Measurements from ENCODE around the gene CACNA1C. TPM values are rescaled to one million over a fixed set of nuclear protein-coding genes. Genes with fewer than 3 reads are reported as not detected.
A peak's percentile ranks its signal among the peaks of the same experiment; 100 is the strongest.
"Not testable (repeated sequence)": the region's sequence is repeated elsewhere in the genome, so short reads cannot be mapped to it uniquely, and the experiment has no call there.

The CACNA1C gene
- total RNA-seq, 3 donors from 2014 or later, result 2.6 to 11.8 (median 9.5) TPM

DNA sequence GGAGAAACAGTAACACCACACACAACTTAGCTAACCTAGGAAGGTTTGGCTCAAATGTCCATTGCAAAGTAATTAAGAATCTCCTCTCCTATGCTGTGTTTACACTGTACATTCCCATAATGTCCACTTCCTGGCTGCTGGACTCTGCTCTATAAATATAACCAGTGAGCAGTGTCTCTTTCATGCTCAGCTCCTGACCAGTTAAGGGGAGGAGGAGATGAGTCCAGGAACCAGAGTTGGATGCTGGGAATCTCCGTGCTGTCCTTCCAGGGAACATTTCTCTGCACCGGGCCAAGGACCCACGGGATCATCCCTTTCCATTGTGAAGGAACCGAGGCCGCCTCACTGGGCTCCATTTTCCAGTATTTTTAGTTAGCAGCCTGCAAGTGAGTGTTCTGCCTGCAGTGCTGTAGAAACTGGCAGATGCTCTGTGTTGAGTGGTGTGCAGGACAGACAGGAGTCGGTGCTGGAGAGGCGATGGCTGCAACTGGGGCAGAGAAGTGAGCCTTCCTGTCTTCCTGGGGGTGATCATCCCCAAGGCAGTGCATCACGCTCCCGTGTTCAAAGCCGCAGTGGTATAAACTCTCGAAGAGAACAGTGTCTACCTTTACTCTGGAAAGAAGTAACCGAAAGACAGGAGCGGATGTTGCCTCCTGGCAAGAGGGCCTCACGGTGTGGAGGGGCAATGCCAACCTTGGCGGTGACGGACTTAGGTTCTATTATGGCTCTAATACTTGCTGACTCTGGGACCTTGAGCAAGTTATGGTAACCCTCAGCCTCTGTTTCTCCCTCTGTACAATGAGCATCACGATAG lies 195.5 kb downstream of the CACNA1C start:
- Histone ChIP-seq H3K4me1 (no peaks in the 10 kb centered on the region), H3K36me3 (no peaks in the 10 kb centered on the region), H3K27me3 (no peaks in the 10 kb centered on the region), H3K4me3 (no peak overlapping the region), H3K9me3 (no peaks in the 10 kb centered on the region), H3K27ac (peak overlapping the region in 1 of 2 donors; percentile 25)
- DNase-seq (ENCODE audit: low spot score in 2 of 2), result no peak
- TF ChIP-seq CTCF (IDR thresholded peaks at IDR 0.05) (no peak), POLR2A (IDR thresholded peaks at IDR 0.05) (no peak), POLR2AphosphoS5 (IDR thresholded peaks at IDR 0.05) (no peak)
- intact Hi-C loops (cut with DNase I; ENCODE audit: low total_unique reads), result no loop called here

DNA sequence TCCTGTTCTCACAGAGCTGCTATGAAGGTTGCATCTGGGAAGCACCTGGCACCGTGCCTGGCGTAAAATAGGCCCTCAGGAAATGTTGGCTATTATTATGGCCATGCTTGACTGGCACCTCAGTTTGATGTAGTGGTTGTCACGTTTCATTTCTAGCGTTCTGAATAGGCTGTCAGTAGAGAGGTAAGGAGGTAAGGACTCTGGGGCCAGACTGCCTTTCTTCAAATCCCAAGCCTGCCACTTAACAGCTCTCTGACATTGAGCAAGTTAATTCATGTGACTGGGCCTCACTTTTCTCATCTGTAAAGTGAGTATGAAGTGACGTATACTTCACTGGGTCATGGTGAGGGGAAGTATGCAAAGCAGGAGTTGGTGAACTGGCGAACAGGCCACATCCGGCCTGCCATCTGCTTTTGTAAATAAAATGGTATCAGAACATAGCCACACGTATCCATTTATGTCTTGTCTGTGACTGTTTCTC lies 196.2 kb downstream of the CACNA1C start:
- no peaks in the 10 kb centered on the region for H3K4me1 ChIP-seq
- no peak overlapping the region for H3K4me3 ChIP-seq
- peak overlapping the region in 1 of 2 donors; percentile 25 for H3K27ac ChIP-seq
- no peaks in the 10 kb centered on the region for H3K27me3 ChIP-seq
- DNase-seq (ENCODE audit: low spot score in 2 of 2), result no peak
- TF ChIP-seq POLR2AphosphoS5 (IDR thresholded peaks at IDR 0.05), result no peak
- no peak for TF ChIP-seq CTCF (IDR thresholded peaks at IDR 0.05)
- TF ChIP-seq POLR2A (IDR thresholded peaks at IDR 0.05), result no peak
- no peaks in the 10 kb centered on the region for H3K36me3 ChIP-seq
- no peaks in the 10 kb centered on the region for H3K9me3 ChIP-seq
- intact Hi-C loops (cut with DNase I; ENCODE audit: low total_unique reads), result no loop called here

DNA sequence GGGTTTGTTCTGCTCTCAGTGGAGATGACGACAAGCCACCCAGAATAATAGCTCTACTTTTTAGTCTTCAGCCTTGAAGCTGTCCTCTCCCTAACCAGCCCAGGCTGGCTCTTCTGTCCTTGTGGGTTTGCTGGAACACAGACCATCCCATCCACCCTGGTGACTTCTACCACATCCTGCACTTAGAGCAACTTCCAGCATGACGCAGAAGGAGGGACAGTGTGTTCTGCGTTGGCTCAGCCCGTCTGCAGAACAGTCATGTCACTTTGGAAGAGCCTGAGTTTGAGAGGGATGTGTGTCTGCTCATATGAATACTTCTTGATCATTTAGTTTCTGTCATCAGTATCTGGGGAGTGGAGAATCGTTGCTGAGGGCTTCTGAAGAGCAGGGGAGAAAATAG lies 198.0 kb downstream of the CACNA1C start:
- H3K27ac ChIP-seq, result peak overlapping the region in 1 of 2 donors; percentile 43
- no peak for DNase-seq (ENCODE audit: low spot score in 2 of 2)
- H3K4me3 ChIP-seq, result no peak overlapping the region
- no peaks in the 10 kb centered on the region for H3K27me3 ChIP-seq
- no peak for TF ChIP-seq POLR2A (IDR thresholded peaks at IDR 0.05)
- intact Hi-C loops (cut with DNase I; ENCODE audit: low total_unique reads), result no loop called here
- no peaks in the 10 kb centered on the region for H3K4me1 ChIP-seq
- no peaks in the 10 kb centered on the region for H3K36me3 ChIP-seq
- no peaks in the 10 kb centered on the region for H3K9me3 ChIP-seq

DNA sequence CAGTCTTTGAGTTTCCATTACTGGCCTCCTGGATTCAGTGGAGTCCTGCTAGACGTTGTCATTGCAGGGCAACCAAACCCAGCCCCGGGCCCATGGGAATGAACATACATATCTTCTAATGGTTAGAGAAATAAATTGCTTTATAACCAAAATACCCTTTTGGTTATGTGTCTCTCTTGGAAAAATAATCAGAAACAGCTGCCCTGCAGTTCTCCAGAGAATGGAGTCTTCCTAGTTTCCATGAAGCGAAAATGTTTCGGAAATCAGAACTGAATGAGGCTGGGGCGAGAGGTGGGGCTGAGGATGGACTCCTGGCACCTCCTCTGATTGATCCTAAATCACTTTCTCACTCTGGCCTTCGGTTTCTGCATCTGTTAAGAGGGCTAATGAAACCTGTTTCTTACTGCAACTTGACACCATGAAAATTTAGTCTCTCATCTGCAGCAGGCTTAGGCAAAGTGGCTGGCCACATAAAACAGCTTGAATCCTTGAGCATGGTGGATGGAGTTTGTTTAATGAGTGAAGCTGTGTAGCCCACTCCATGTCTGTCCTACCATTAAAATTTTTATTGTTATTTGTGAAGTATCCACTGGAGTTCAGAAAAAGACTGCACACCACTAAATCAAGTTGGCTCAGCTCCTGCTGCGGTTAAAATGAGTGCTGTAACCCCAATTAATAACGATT lies 198.9 kb downstream of the CACNA1C start:
- Histone ChIP-seq H3K4me3 (no peak overlapping the region), H3K27ac (peak overlapping the region in 1 of 2 donors; percentile 43), H3K4me1 (no peaks in the 10 kb centered on the region), H3K27me3 (no peaks in the 10 kb centered on the region), H3K9me3 (no peaks in the 10 kb centered on the region), H3K36me3 (no peaks in the 10 kb centered on the region)
- TF ChIP-seq POLR2AphosphoS5 (IDR thresholded peaks at IDR 0.05) (no peak), CTCF (IDR thresholded peaks at IDR 0.05) (no peak), POLR2A (IDR thresholded peaks at IDR 0.05) (no peak)
- DNase-seq (ENCODE audit: low spot score in 2 of 2), result no peak
- intact Hi-C loops (cut with DNase I; ENCODE audit: low total_unique reads), result no loop called here

DNA sequence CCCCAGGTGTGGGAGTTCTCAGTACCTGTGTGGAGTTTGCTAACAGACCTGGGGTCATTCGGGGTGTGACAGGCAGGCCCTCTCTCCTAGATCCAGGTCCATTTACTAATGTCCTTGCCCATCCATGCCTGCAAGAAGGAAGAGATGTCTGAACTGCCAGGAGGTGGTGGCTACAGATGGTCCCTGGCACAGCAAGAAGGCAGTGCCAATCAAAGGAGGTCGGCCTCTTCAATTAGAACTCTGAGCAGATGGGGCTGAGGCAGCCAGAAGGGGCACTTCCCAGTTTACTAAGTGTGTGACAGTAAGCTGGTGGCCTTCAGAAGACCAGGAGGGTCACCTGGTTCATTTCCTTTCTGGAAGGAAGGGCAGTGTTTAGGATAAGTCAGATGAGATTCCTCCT lies 202.5 kb downstream of the CACNA1C start:
- intact Hi-C loops (cut with DNase I; ENCODE audit: low total_unique reads), result no loop called here
- H3K4me1 ChIP-seq, result no peaks in the 10 kb centered on the region
- no peak overlapping the region for H3K27ac ChIP-seq
- H3K27me3 ChIP-seq, result no peaks in the 10 kb centered on the region
- no peaks in the 10 kb centered on the region for H3K36me3 ChIP-seq
- no peak overlapping the region for H3K4me3 ChIP-seq
- no peaks in the 10 kb centered on the region for H3K9me3 ChIP-seq
- TF ChIP-seq CTCF (IDR thresholded peaks at IDR 0.05), result no peak
- no peak for TF ChIP-seq POLR2AphosphoS5 (IDR thresholded peaks at IDR 0.05)
- TF ChIP-seq POLR2A (IDR thresholded peaks at IDR 0.05), result no peak
- DNase-seq (ENCODE audit: low spot score in 2 of 2), result no peak

GRCh38 chr12:2255731-2256130 lies 202.9 kb downstream of the CACNA1C start:
- not testable (repeated sequence) for H3K4me1 ChIP-seq, H3K27me3 ChIP-seq
- DNase-seq (ENCODE audit: low spot score in 2 of 2), result peak in 1 of 2 donors; percentile 74

More at GRCh38 chr12:2255731-2256130, 202.9 kb downstream of the CACNA1C start:
- H3K36me3 ChIP-seq; intact Hi-C loops (cut with DNase I; ENCODE audit: low total_unique reads); H3K4me3 ChIP-seq; H3K27ac ChIP-seq; H3K9me3 ChIP-seq: not testable (repeated sequence)
